HCT116 (cell line): ENCODE measurements around the gene AXL. TPM values are rescaled to one million over a fixed set of nuclear protein-coding genes. Genes with fewer than 3 reads are reported as not detected.

ENCODE experiments used
- ATAC-seq: fragments of 200-7000 bp; cut with Tn5 transposase; 2 replicates; pipeline ENCODE4 v1.9.1; 2020; ENCODE audit warnings: mild to moderate bottlenecking, moderate library complexity
- BruUV-seq: library from RNA; stranded (reverse); fragments of 400-500 nt; replicated peaks from 2 replicates; lab custom pipeline; 2021; lab: Mats Ljungman, UMichigan
- CTCF ChIA-PET: fragments of 300-600 bp; sonication (Branson Sonifier 250); formaldehyde crosslinking; loops from one replicate; lab custom pipeline; 2021; ENCODE audit warnings: antibody characterized with exemption; lab: Charles Lee
- POLR2A ChIA-PET: fragments of 300-600, 350-600 bp; sonication (Branson Sonifier 250); formaldehyde crosslinking; loops from one replicate; lab custom pipeline; 2021; ENCODE audit warnings: antibody characterized with exemption; lab: Charles Lee
- RAD21 ChIA-PET, 2 experiments: fragments of 300-600 bp; sonication (Branson Sonifier 250); formaldehyde crosslinking; loops; one replicate each; lab custom pipeline; 2023; ENCODE audit warnings: low total read pairs in 2 of 2; ENCODE audit not compliant: uncharacterized antibody in 2 of 2, unreplicated experiment in 2 of 2, low non-redundant PET in 1 of 2; lab: Charles Lee
- DNase-seq: peaks from one replicate; pipeline ENCODE4 v3.0.0-alpha.2; 2010; ENCODE audit warnings: low read depth, low spot score
- H2AFZ ChIP-seq: fragments of 200-600 bp; shearing (Covaris generic), sonication (generic); 2 replicates; pipeline ENCODE4 v1.6.1; 2017; ENCODE audit warnings: low read depth, mixed run types, mixed read lengths, antibody characterized with exemption, low read length; ENCODE audit not compliant: poor library complexity, severe bottlenecking
- H3K27ac ChIP-seq: 2 replicates; pipeline ENCODE4 v1.5.1; 2012; ENCODE audit warnings: low read depth, low read length
- H3K27me3 ChIP-seq: fragments of 200-600 bp; sonication (generic); 2 replicates; pipeline ENCODE4 v1.6.1; 2016; ENCODE audit warnings: mixed run types, low read length, mixed read lengths; ENCODE audit not compliant: insufficient read depth
- H3K36me3 ChIP-seq, 2 experiments: fragments of 200-500 bp in 1 of 2; fragments of 200-600 bp in 1 of 2; sonication (Bioruptor generic) in 1 of 2; sonication (generic) in 1 of 2; 2 replicates each; pipeline versions ENCODE4 v1.5.1 to v1.6.1; 2014 to 2016; ENCODE audit warnings: low read length in 2 of 2, inconsistent platforms in 1 of 2, mixed read lengths in 1 of 2, mixed run types in 1 of 2; ENCODE audit not compliant: insufficient read depth in 2 of 2, control insufficient read depth in 1 of 2
- H3K4me1 ChIP-seq, 2 experiments: fragments of 200-600 bp in 1 of 2; sonication (generic) in 1 of 2; 2 replicates each; pipeline versions ENCODE4 v1.5.1 to v1.6.1; 2012 to 2017; ENCODE audit warnings: low read length in 2 of 2, inconsistent platforms in 1 of 2, mild to moderate bottlenecking in 1 of 2, mixed read lengths in 1 of 2, mixed run types in 1 of 2, moderate library complexity in 1 of 2; ENCODE audit not compliant: insufficient read depth in 2 of 2, control insufficient read depth in 1 of 2
- H3K4me2 ChIP-seq: fragments of 200-600 bp; sonication (generic); 2 replicates; pipeline ENCODE4 v1.6.1; 2017; ENCODE audit warnings: mixed run types, low read length, mixed read lengths
- H3K4me3 ChIP-seq, 2 experiments: fragments of 200-600 bp in 1 of 2; sonication (generic) in 1 of 2; replicated peaks in 1 of 2; 2 replicates each; pipeline ENCODE4 v1.5.1; 2011 to 2016; ENCODE audit warnings: low read length in 2 of 2, control low read depth in 1 of 2, low read depth in 1 of 2, mild to moderate bottlenecking in 1 of 2, mixed read lengths in 1 of 2, mixed run types in 1 of 2
- H3K79me2 ChIP-seq: fragments of 200-600 bp; sonication (generic); 2 replicates; pipeline ENCODE4 v1.6.1; 2017; ENCODE audit warnings: mild to moderate bottlenecking, mixed run types, low read length, moderate library complexity, mixed read lengths; ENCODE audit not compliant: insufficient read depth
- H3K9ac ChIP-seq: fragments of 200-600 bp; sonication (generic); 2 replicates; pipeline ENCODE4 v1.6.1; 2016; ENCODE audit warnings: low read length, mixed read lengths
- H3K9me2 ChIP-seq: fragments of 200-600 bp; sonication (generic), shearing (Covaris generic); 2 replicates; pipeline ENCODE4 v1.6.1; 2017; ENCODE audit warnings: mixed run types, mild to moderate bottlenecking, moderate library complexity; ENCODE audit not compliant: insufficient read depth
- H3K9me3 ChIP-seq, 2 experiments: fragments of 200-500 bp in 1 of 2; fragments of 200-600 bp in 1 of 2; sonication (Bioruptor generic) in 1 of 2; sonication (generic) in 1 of 2; 2 replicates each; pipeline ENCODE4 v1.6.1; 2014 to 2017; ENCODE audit warnings: low read length in 2 of 2, mixed read lengths in 2 of 2, inconsistent platforms in 1 of 2, low read depth in 1 of 2, mild to moderate bottlenecking in 1 of 2, mixed run types in 1 of 2, moderate library complexity in 1 of 2; ENCODE audit not compliant: control insufficient read depth in 1 of 2, insufficient read depth in 1 of 2
- H4K20me1 ChIP-seq: fragments of 200-600 bp; sonication (generic), shearing (Covaris generic); 2 replicates; pipeline ENCODE4 v1.6.1; 2017; ENCODE audit warnings: mixed run types, mild to moderate bottlenecking, moderate library complexity; ENCODE audit not compliant: insufficient read depth
- ELF1 ChIP-seq: IDR thresholded peaks from 2 replicates; pipeline ENCODE4 v1.6.1; 2012; ENCODE audit warnings: low read depth, borderline replicate concordance
- EZH2 ChIP-seq: fragments of 200-600 bp; sonication (generic); IDR thresholded peaks from 2 replicates; pipeline ENCODE4 v1.6.1; 2017; ENCODE audit warnings: antibody characterized with exemption, mixed run types
- EZH2phosphoT487 ChIP-seq: fragments of 200-600 bp; IDR thresholded peaks from 2 replicates; pipeline ENCODE4 v1.6.1; 2018; ENCODE audit warnings: antibody characterized with exemption, borderline replicate concordance
- RAD21 ChIP-seq: IDR thresholded peaks from 2 replicates; pipeline ENCODE4 v1.6.1; 2012; ENCODE audit warnings: low read depth, mild to moderate bottlenecking
- TCF7L2 ChIP-seq: IDR thresholded peaks from 2 replicates; pipeline ENCODE4 v1.7.0; 2011; ENCODE audit warnings: borderline replicate concordance, inconsistent platforms; ENCODE audit not compliant: insufficient read depth, insufficient read length; ENCODE audit errors: extremely low read depth
- YY1 ChIP-seq: IDR thresholded peaks from 2 replicates; pipeline ENCODE4 v1.6.1; 2011; ENCODE audit warnings: low read length, low read depth, moderate library complexity, mild to moderate bottlenecking; ENCODE audit not compliant: insufficient replicate concordance; ENCODE audit errors: extremely low read depth
- ZBTB33 ChIP-seq: IDR thresholded peaks from 2 replicates; pipeline ENCODE4 v1.6.1; 2011; ENCODE audit warnings: mild to moderate bottlenecking, low read length, moderate library complexity; ENCODE audit not compliant: insufficient replicate concordance; ENCODE audit errors: extremely low read depth
- ZFX ChIP-seq: fragments of 450-650 bp; IDR thresholded peaks from 2 replicates; pipeline ENCODE4 v1.6.1; 2017
- intact Hi-C: fragments of 100-400 bp; cut with micrococcal nuclease; formaldehyde crosslinking; loops from 2 replicates; pipeline ENCODE4 v1.10.0; 2022
- total RNA-seq: library from RNA; stranded (reverse); gene quantifications from one replicate; pipeline ENCODE4 v1.2.1, GENCODE V29; 2021; ENCODE audit not compliant: unreplicated experiment

Gene AXL
- total RNA-seq, 1 experiment from 2014 or later: 47.4 TPM

- RAD21 ChIA-PET: no interaction called here
- ATAC-seq (no peak), DNase-seq (no peak)
- intact Hi-C loops: no loop called here
- no peak overlapping the region for H3K9ac ChIP-seq
- no peaks in the 10 kb centered on the region for H3K9me2 ChIP-seq
- no peak overlapping the region for H3K4me2 ChIP-seq
- H3K9me3 ChIP-seq: no peaks in the 10 kb centered on the region
- H2AFZ ChIP-seq: no peak overlapping the region
- no peaks in the 10 kb centered on the region for H3K79me2 ChIP-seq
- peaks cover 4 to 59% of the 10 kb centered on the region in 2 experiments; a peak in 2 of 4 replicates for H3K36me3 ChIP-seq
- no peaks in the 10 kb centered on the region for H4K20me1 ChIP-seq
- H3K27me3 ChIP-seq: no peaks in the 10 kb centered on the region
- H3K27ac ChIP-seq: no peak overlapping the region
- H3K4me3 ChIP-seq: no peak overlapping the region
- no peaks in the 10 kb centered on the region for H3K4me1 ChIP-seq
- BruUV-seq: no TSS peak
- POLR2A ChIA-PET: no interaction called here
- CTCF ChIA-PET: no interaction called here
- TF ChIP-seq ZFX (no peak), EZH2phosphoT487 (no peak), ELF1 (no peak), EZH2 (no peak), YY1 (no peak), TCF7L2 (no peak), RAD21 (no peak), ZBTB33 (no peak)
Measured at GRCh38 chr19:41239363-41239762, 20.3 kb downstream of the AXL start.
